ENCODE data around the gene ADGRB3. TPM values are rescaled to one million over a fixed set of nuclear protein-coding genes. Genes with fewer than 3 reads are reported as not detected.

The ADGRB3 gene
- total and polyA plus RNA-seq, 10 donors, result 0.09 to 4.1 (median 1.1) TPM

- Histone ChIP-seq H3K4me3 (no peak overlapping the region), H3K27me3 (replicated peaks in 1 of 7) (no peaks in the 10 kb centered on the region), H3K27ac (no peak overlapping the region), H3K9me3 (no peaks in the 10 kb centered on the region), H3K4me1 (no peaks in the 10 kb centered on the region), H3K36me3 (no peaks in the 10 kb centered on the region)
- WGBS, 5 donors, result 82 to 92% (median 90%) methylated on average over 3 of the region's 3 CpGs
- TF ChIP-seq CTCF (IDR thresholded peaks at IDR 0.05 in 8 of 11, conservative IDR thresholded peaks at IDR 0.05 in 3 of 11) (no peak), POLR2A (IDR thresholded peaks at IDR 0.05) (no peak), POLR2AphosphoS5 (IDR thresholded peaks at IDR 0.05) (no peak)
- no peak for DNase-seq
- intact Hi-C loops (cut with DNase I; ENCODE audit: low total_unique reads), result no loop called here
Observed at GRCh38 chr6:69362209-69362608, 727.1 kb downstream of the ADGRB3 start.

- 76 to 91% (median 86%) methylated on average over 1 of the region's 1 CpG for WGBS, 5 donors
Observed at GRCh38 chr6:69366831-69367230, 731.7 kb downstream of the ADGRB3 start.

GRCh38 chr6:69368613-69369012, 733.5 kb downstream of the ADGRB3 start:
- no peaks in the 10 kb centered on the region for H3K4me1 ChIP-seq
- 66 to 78% (median 70%) methylated on average over 1 of the region's 1 CpG for WGBS, 5 donors
- intact Hi-C loops (cut with DNase I; ENCODE audit: low total_unique reads), result no loop called here
- H3K27me3 ChIP-seq (replicated peaks in 1 of 7), result no peaks in the 10 kb centered on the region
- no peaks in the 10 kb centered on the region for H3K9me3 ChIP-seq
- H3K4me3 ChIP-seq, result no peak overlapping the region
- DNase-seq, result no peak
- TF ChIP-seq POLR2AphosphoS5 (IDR thresholded peaks at IDR 0.05), result no peak
- TF ChIP-seq CTCF (IDR thresholded peaks at IDR 0.05 in 8 of 11, conservative IDR thresholded peaks at IDR 0.05 in 3 of 11), result no peak
- TF ChIP-seq POLR2A (IDR thresholded peaks at IDR 0.05), result no peak
- no peaks in the 10 kb centered on the region for H3K36me3 ChIP-seq
- H3K27ac ChIP-seq, result no peak overlapping the region

More at GRCh38 chr6:69366831-69367230, 731.7 kb downstream of the ADGRB3 start:
- no peaks in the 10 kb centered on the region for H3K27me3 ChIP-seq (replicated peaks in 1 of 7)
- no peak for DNase-seq
- H3K9me3 ChIP-seq, result no peaks in the 10 kb centered on the region
- H3K4me1 ChIP-seq, result no peaks in the 10 kb centered on the region
- TF ChIP-seq CTCF (IDR thresholded peaks at IDR 0.05 in 8 of 11, conservative IDR thresholded peaks at IDR 0.05 in 3 of 11) (no peak), POLR2AphosphoS5 (IDR thresholded peaks at IDR 0.05) (no peak), POLR2A (IDR thresholded peaks at IDR 0.05) (no peak)
- H3K4me3 ChIP-seq, result no peak overlapping the region
- H3K27ac ChIP-seq, result no peak overlapping the region
- no peaks in the 10 kb centered on the region for H3K36me3 ChIP-seq
- intact Hi-C loops (cut with DNase I; ENCODE audit: low total_unique reads), result no loop called here

- TF ChIP-seq CTCF (IDR thresholded peaks at IDR 0.05 in 8 of 11, conservative IDR thresholded peaks at IDR 0.05 in 3 of 11) (no peak), POLR2A (IDR thresholded peaks at IDR 0.05) (no peak), POLR2AphosphoS5 (IDR thresholded peaks at IDR 0.05) (no peak)
- intact Hi-C loops (cut with DNase I; ENCODE audit: low total_unique reads), result no loop called here
- Histone ChIP-seq H3K36me3 (no peaks in the 10 kb centered on the region), H3K4me1 (no peaks in the 10 kb centered on the region), H3K27me3 (replicated peaks in 1 of 7) (no peaks in the 10 kb centered on the region), H3K27ac (no peak overlapping the region), H3K4me3 (no peak overlapping the region), H3K9me3 (no peaks in the 10 kb centered on the region)
- WGBS, 5 donors, result 68 to 86% (median 79%) methylated on average over 3 of the region's 3 CpGs
- no peak for DNase-seq
Observed at GRCh38 chr6:69370763-69371162, 735.7 kb downstream of the ADGRB3 start.

Measured in spleen (tissue), 11 donors.